Neural crest cell (in vitro differentiated cells): ENCODE results near the gene UBE2E1. TPM values are rescaled to one million over a fixed set of nuclear protein-coding genes. Genes with fewer than 3 reads are reported as not detected.
"Not testable (repeated sequence)": the region's sequence is repeated elsewhere in the genome, so short reads cannot be mapped to it uniquely, and the experiment has no call there.

ENCODE experiments used
- DNase-seq: peaks from one replicate; pipeline ENCODE4 v3.0.0; 2021; ENCODE audit warnings: low read depth, mixed read lengths, low spot score
- H3K27ac Mint-ChIP-seq: one replicate; pipeline ENCODE4 v1.8.0; 2021; ENCODE audit warnings: mild to moderate bottlenecking, mixed read lengths; ENCODE audit not compliant: unreplicated experiment
- H3K27me3 Mint-ChIP-seq: 2 replicates; pipeline ENCODE4 v1.8.0; 2021; ENCODE audit warnings: low read depth, mild to moderate bottlenecking, mixed read lengths
- H3K36me3 Mint-ChIP-seq: 2 replicates; pipeline ENCODE4 v1.8.0; 2021; ENCODE audit warnings: low read depth, mild to moderate bottlenecking, mixed read lengths
- H3K4me1 Mint-ChIP-seq: 2 replicates; pipeline ENCODE4 v1.8.0; 2021; ENCODE audit warnings: mixed read lengths
- H3K4me3 Mint-ChIP-seq: one replicate; pipeline ENCODE4 v1.8.0; 2021; ENCODE audit warnings: mild to moderate bottlenecking, mixed read lengths
- H3K9me3 Mint-ChIP-seq: 2 replicates; pipeline ENCODE4 v1.8.0; 2021; ENCODE audit warnings: mixed read lengths
- total RNA-seq: library from RNA; stranded (reverse); gene quantifications from 2 replicates; pipeline ENCODE4 v1.2.1, GENCODE V29; 2021
- TF ChIP-seq, protein P1 (sequence below): fragments of 200-600 bp; sonication (generic); conservative IDR thresholded peaks from 2 replicates; pipeline ENCODE4 v1.5.0; 2021; ENCODE audit warnings: antibody characterized with exemption, mild to moderate bottlenecking

The UBE2E1 gene
- total RNA-seq, 1 donor from 2014 or later, result 86.2 TPM

DNA sequence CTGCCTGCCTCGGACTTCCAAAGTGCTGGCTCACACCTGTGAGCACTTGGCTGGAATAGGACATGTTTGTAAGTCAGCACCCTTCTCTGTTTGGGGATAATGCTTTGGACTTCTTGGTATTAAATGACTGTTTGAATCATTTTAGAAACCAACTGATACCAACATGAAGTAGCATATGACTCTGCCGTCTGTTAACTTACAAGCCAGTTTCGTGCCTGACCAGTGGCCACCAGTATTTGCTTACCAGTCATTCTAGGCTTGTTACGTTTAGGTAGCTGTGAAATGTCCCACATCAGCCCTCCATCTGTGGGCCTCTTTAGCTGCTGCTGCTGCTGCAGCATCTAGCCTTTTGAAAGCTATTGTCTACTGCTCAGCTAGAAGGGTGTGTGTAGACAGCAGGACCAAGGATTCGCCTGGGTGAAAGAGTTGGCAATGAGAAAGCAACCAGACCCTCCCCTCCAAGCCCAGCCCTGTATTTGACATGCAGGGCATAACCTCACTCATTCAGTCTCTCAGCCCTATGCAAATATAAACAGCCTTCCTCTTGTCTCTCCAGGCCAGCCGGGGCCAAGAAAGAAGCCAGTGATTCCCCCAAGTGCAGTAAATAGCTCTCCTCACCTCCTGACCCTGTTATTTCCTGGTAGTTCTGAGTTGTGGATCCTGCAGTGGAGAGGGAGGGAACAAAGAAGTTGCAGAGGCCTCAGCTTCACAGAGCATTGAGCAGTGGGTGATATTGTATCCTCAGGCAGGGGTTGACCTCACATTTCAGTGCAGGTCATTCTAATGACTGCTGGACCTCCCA, 60.0 kb downstream of the UBE2E1 start:
- Mint-ChIP-seq H3K4me1 (peaks cover 75% of the 10 kb centered on the region), H3K27me3 (no peaks in the 10 kb centered on the region)
- peak; percentile 57 for DNase-seq

GRCh38 chr3:23867400-23867799, 61.6 kb downstream of the UBE2E1 start:
- peaks cover 61% of the 10 kb centered on the region for H3K4me1 Mint-ChIP-seq
- H3K27me3 Mint-ChIP-seq, result no peaks in the 10 kb centered on the region
- H3K36me3 Mint-ChIP-seq, result peaks cover 2% of the 10 kb centered on the region
- no peak overlapping the region for H3K4me3 Mint-ChIP-seq
- H3K27ac Mint-ChIP-seq, result peak overlapping the region; percentile 0
- TF ChIP-seq, protein P1, sequence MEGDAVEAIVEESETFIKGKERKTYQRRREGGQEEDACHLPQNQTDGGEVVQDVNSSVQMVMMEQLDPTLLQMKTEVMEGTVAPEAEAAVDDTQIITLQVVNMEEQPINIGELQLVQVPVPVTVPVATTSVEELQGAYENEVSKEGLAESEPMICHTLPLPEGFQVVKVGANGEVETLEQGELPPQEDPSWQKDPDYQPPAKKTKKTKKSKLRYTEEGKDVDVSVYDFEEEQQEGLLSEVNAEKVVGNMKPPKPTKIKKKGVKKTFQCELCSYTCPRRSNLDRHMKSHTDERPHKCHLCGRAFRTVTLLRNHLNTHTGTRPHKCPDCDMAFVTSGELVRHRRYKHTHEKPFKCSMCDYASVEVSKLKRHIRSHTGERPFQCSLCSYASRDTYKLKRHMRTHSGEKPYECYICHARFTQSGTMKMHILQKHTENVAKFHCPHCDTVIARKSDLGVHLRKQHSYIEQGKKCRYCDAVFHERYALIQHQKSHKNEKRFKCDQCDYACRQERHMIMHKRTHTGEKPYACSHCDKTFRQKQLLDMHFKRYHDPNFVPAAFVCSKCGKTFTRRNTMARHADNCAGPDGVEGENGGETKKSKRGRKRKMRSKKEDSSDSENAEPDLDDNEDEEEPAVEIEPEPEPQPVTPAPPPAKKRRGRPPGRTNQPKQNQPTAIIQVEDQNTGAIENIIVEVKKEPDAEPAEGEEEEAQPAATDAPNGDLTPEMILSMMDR, result no peak
- no peaks in the 10 kb centered on the region for H3K9me3 Mint-ChIP-seq
- no peak for DNase-seq

More for the DNA sequence above, 60.0 kb downstream of the UBE2E1 start:
- TF ChIP-seq, protein P1, result no peak
- Mint-ChIP-seq H3K9me3 (no peaks in the 10 kb centered on the region), H3K36me3 (peaks cover 2% of the 10 kb centered on the region), H3K27ac (peak overlapping the region; percentile 22), H3K4me3 (peak overlapping the region; percentile 45)

DNA sequence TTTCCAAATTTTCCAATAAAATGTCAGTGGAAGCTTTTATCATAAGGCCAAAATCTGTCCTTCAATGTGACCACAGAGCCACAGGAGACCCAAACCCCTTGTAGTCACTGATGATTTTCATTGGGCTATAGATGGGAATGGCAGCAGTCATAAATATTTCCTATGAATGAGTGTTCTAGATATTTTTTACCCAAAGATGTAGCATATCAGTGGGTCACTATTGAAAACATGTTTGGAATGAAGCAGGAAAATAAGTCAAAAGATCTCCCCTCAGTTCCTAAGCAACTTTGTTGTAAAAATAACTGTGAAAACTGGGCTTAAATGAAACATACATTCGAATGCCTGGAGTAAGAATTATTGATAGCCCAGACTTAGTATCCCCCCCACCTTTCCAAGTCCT, 62.1 kb downstream of the UBE2E1 start:
- Mint-ChIP-seq H3K4me1 (peaks cover 61% of the 10 kb centered on the region), H3K27me3 (no peaks in the 10 kb centered on the region), H3K4me3 (no peak overlapping the region), H3K36me3 (peaks cover 2% of the 10 kb centered on the region), H3K27ac (no peak overlapping the region), H3K9me3 (no peaks in the 10 kb centered on the region)
- TF ChIP-seq, protein P1, result no peak
- no peak for DNase-seq

GRCh38 chr3:23869977-23870662, 64.4 kb downstream of the UBE2E1 start:
- no peak for DNase-seq
- peak overlapping the region; percentile 5 for H3K4me3 Mint-ChIP-seq
- H3K4me1 Mint-ChIP-seq, result peaks cover 54% of the 10 kb centered on the region
- H3K27ac Mint-ChIP-seq, result no peak overlapping the region
- no peaks in the 10 kb centered on the region for H3K27me3 Mint-ChIP-seq
- TF ChIP-seq, protein P1, result no peak
- no peaks in the 10 kb centered on the region for H3K9me3 Mint-ChIP-seq
- H3K36me3 Mint-ChIP-seq, result no peaks in the 10 kb centered on the region

GRCh38 chr3:23870663-23871043, 64.9 kb downstream of the UBE2E1 start:
- not testable (repeated sequence) for H3K36me3 Mint-ChIP-seq, H3K27me3 Mint-ChIP-seq, H3K4me3 Mint-ChIP-seq, DNase-seq, H3K27ac Mint-ChIP-seq, H3K9me3 Mint-ChIP-seq
- peaks cover 49% of the 10 kb centered on the region for H3K4me1 Mint-ChIP-seq

GRCh38 chr3:23871361-23871760, 65.6 kb downstream of the UBE2E1 start:
- not testable (repeated sequence) for H3K27ac Mint-ChIP-seq, H3K36me3 Mint-ChIP-seq, H3K4me3 Mint-ChIP-seq, H3K27me3 Mint-ChIP-seq, DNase-seq, H3K9me3 Mint-ChIP-seq
- H3K4me1 Mint-ChIP-seq, result peaks cover 47% of the 10 kb centered on the region
